HL-60 (cell line): ENCODE results near the gene NEB.

Source experiments
- DNase-seq, 2 experiments: peaks; one replicate each; pipeline ENCODE4 v3.0.0-alpha.2; 2010 to 2020; ENCODE audit warnings: low read depth in 1 of 2, low spot score in 1 of 2
- H3K27ac ChIP-seq: fragments of 250-450 bp; sonication (Bioruptor Pico); replicated peaks from 2 replicates; pipeline ENCODE4 v1.5.1; 2020; ENCODE audit warnings: mild to moderate bottlenecking, moderate library complexity
- H3K27me3 ChIP-seq: fragments of 250-450 bp; sonication (Bioruptor Pico); 2 replicates; pipeline ENCODE4 v1.5.1; 2021; ENCODE audit warnings: mild to moderate bottlenecking, moderate library complexity; ENCODE audit not compliant: insufficient read depth, poor library complexity, severe bottlenecking
- H3K4me3 ChIP-seq: replicated peaks from 2 replicates; pipeline ENCODE4 v1.5.1; 2011; ENCODE audit warnings: mild to moderate bottlenecking, control low read depth, low read length; ENCODE audit not compliant: insufficient read depth
- CTCF ChIP-seq: IDR thresholded peaks from one replicate; pipeline ENCODE4 v1.5.1; 2011; ENCODE audit warnings: low read length, control low read depth, inconsistent platforms; ENCODE audit not compliant: insufficient read depth
- GABPA ChIP-seq: IDR thresholded peaks from 2 replicates; pipeline ENCODE4 v1.6.1; 2012; ENCODE audit warnings: low read depth
- POLR2AphosphoS5 ChIP-seq: IDR thresholded peaks from 2 replicates; pipeline ENCODE4 v1.6.1; 2012; ENCODE audit warnings: low read depth
- REST ChIP-seq: IDR thresholded peaks from 2 replicates; pipeline ENCODE4 v1.6.1; 2012; ENCODE audit warnings: low read depth; ENCODE audit not compliant: insufficient replicate concordance
- SPI1 ChIP-seq: IDR thresholded peaks from 2 replicates; pipeline ENCODE4 v1.6.1; 2012; ENCODE audit warnings: low read depth, mild to moderate bottlenecking, borderline replicate concordance

NEB gene

GRCh38 chr2:151459358-151459757, 274.9 kb downstream of the NEB start:
- Histone ChIP-seq H3K27ac (no peak overlapping the region), H3K27me3 (no peaks in the 10 kb centered on the region), H3K4me3 (no peak overlapping the region)
- TF ChIP-seq CTCF, result no peak
- TF ChIP-seq REST, result no peak
- DNase-seq, result no peak

- Histone ChIP-seq H3K27ac (no peak overlapping the region), H3K27me3 (no peaks in the 10 kb centered on the region), H3K4me3 (no peak overlapping the region)
- TF ChIP-seq POLR2AphosphoS5, result no peak
- TF ChIP-seq CTCF, result no peak
- no peak for TF ChIP-seq SPI1
- TF ChIP-seq GABPA, result no peak
- no peak for TF ChIP-seq REST
- DNase-seq, result no peak
Measured at GRCh38 chr2:151439127-151439526, 295.1 kb downstream of the NEB start.

- no peak for DNase-seq
- TF ChIP-seq POLR2AphosphoS5 (no peak), SPI1 (no peak), REST (no peak), GABPA (no peak), CTCF (no peak)
- Histone ChIP-seq H3K27ac (no peak overlapping the region), H3K27me3 (no peaks in the 10 kb centered on the region), H3K4me3 (no peak overlapping the region)
Measured at GRCh38 chr2:151438506-151438905, 295.8 kb downstream of the NEB start.
